GM19035 (cell line): Measurements from ENCODE around the gene RASSF5.
A peak's percentile ranks its signal among the peaks of the same experiment; 100 is the strongest.

Experiments
- ATAC-seq: cut with Tn5 transposase; IDR thresholded peaks from one replicate; pipeline ENCODE4 v1.9.1; 2021; ENCODE audit not compliant: unreplicated experiment

The RASSF5 gene, protein sequence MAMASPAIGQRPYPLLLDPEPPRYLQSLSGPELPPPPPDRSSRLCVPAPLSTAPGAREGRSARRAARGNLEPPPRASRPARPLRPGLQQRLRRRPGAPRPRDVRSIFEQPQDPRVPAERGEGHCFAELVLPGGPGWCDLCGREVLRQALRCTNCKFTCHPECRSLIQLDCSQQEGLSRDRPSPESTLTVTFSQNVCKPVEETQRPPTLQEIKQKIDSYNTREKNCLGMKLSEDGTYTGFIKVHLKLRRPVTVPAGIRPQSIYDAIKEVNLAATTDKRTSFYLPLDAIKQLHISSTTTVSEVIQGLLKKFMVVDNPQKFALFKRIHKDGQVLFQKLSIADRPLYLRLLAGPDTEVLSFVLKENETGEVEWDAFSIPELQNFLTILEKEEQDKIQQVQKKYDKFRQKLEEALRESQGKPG

DNA sequence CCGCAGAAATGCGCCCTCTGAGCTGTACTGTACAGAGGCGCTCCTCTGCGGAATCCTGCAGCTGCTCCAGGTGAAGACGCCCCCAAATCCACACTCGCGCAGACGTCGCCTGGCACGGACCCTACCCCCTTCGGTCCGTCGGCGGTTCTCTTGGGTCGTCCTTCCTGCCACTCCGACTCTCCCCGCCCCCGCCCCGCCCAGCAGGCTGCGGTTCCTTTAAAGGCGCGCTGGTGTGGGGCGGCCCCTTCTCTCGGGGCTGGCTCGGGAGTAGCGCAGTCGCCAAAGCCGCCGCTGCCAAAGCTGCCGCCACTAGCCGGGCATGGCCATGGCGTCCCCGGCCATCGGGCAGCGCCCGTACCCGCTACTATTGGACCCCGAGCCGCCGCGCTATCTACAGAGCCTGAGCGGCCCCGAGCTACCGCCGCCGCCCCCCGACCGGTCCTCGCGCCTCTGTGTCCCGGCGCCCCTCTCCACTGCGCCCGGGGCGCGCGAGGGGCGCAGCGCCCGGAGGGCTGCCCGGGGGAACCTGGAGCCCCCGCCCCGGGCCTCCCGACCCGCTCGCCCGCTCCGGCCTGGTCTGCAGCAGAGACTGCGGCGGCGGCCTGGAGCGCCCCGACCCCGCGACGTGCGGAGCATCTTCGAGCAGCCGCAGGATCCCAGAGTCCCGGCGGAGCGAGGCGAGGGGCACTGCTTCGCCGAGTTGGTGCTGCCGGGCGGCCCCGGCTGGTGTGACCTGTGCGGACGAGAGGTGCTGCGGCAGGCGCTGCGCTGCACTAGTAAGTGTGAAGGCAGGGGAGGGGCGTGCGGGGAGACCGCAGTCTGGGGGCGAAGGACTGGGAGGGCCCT lies at the start of gene RASSF5:
Gene RASSF5, plus strand, starts transcription at position 248 of the 846 bp plus-strand sequence. Its CDS starts 72 bp downstream, at position 320.
- peak; percentile 76 for ATAC-seq

DNA sequence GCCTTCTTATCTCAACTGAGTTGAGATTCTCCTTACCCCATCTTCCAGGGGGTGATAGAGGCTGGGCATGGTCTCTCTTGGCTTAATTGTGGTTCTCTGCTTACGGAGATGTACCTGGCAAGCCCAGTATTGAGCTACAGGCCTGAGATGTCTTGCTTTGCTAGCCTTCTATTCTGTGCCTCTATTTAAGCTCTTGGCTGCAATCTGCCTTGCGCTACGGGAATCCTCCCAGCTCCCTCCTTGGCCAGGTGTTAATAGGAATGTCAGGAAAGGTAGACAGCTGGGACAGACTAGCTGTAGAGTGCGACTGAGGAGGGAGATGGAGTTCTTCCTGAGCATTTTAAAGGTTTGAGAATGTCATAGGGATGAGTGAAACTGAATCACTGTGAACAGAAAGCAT lies 47.6 kb upstream of the RASSF5 start:
- no peak for ATAC-seq

DNA sequence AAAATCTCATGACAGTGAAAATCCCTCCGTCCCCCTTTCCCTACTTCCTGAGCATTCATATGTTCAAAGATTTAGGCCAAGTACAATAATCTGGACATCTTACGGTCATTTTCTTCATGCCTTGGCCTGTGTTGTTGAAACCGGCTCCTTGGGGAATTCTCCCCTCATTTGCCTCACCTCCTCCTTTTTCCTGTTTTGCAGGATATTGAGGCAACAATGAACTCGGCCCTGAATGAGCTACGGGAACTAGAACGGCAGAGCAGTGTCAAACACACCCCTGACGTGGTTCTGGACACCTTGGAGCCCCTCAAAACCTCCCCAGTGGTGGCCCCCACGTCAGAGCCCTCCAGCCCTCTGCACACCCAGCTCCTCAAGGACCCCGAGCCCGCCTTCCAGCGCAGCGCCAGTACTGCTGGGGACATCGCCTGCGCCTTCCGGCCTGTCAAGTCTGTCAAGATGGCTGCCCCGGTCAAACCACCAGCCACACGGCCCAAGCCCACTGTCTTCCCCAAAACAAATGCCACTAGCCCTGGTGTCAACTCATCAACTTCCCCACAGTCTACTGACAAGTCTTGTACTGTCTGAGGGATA lies 46.4 kb upstream of the RASSF5 start:
- ATAC-seq = no peak

DNA sequence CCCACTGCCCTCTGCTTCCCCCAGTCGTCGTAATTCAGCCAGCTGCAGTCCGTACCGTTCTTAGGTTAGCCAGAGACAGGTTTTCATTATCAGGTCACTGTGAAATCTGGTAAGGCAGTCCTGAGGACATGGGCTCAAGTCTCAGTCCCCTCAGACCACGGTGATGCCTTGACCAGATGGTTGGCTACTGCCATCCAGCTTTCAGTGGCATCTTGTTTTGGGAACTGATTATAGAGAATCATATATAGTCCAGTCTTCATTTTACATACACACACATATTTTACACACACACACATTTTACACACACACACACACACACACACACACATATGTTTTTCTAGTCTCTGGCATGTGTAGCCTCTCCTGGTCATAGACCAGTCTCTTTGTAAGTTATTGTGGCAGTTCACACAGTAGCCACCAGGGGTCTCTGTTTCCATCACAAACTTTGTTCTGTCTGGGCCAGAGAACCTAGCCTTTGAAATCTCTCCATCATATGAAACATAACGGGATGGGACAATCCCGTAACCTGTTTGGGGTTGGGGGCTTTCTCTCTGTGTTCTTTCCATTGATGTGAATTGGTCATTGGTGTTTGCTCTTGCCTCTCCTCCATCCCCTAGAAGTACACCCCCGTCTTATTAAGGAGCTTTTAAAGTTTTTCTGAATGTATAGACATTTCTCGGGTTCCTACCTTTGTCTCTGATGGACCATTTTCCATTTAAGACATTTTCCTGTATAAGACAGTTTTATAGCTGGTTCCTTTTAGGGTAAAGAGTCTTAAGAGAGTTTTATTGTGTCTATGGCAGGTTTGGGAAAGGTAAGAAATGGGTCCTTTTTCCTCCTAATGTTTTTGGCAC lies 45.5 kb upstream of the RASSF5 start:
- no peak for ATAC-seq

DNA sequence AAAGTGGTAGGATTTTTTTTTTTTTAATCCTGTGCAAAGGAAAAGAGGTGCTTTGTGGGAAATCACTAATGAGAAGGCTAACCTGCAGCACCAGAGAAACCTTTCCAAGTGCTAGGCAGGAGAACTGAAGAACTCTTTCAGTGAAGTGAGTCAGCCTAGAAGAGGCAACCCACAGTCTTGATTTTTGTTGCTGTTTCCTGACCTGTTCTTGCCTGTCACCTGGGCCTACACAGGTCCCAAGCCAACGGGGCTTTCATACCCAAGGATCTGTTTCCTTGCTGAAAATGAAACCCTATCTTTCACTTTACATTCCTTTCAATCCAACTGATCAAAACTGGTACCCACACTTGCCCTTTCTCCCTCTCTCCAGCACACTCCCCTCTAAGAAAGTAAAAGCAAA lies 44.2 kb upstream of the RASSF5 start:
- no peak for ATAC-seq

DNA sequence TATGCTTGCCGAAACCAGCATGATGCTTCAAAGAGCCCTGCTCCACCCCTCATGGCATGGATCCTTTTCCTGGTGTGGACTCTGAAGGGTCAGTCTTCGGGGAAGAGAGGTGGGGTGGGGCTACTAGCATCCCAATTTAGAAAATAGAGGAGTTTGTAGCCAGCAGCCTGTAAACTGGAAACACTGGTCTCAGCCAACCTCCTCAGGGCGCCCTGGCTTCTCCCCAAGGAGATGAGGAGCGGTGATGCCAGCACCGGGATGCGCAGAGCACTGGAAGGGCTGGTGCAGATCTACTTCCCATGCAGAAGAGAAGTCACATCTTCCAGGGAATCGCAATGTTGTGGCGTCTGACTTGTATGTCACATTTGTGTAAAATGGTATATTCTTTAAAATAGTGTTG lies 43.4 kb upstream of the RASSF5 start:
- no peak for ATAC-seq

DNA sequence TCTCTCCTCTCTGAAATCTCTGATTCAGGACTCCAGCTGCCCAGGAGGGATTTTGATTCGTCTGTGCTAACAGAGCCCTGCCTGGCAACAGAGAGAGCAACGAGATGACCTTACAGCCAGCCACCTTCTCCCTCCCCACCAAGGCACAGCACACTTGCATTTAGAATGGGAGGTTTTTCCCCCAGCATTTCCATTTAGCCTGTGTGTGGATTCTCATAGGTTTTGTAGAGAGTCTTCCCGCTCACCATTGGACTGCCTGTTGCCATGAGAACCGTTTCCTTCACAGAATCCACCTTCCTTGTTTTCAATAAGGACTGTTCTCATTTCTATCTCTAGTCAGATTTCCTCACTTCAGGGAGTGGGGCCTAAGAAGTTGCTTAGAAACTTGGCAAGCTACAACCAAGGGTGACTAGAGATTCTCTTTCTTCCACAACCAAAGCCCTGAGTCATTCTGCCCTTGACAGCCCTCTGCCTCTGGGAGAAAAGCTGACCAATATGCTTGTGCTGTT lies 42.8 kb upstream of the RASSF5 start:
- no peak for ATAC-seq

DNA sequence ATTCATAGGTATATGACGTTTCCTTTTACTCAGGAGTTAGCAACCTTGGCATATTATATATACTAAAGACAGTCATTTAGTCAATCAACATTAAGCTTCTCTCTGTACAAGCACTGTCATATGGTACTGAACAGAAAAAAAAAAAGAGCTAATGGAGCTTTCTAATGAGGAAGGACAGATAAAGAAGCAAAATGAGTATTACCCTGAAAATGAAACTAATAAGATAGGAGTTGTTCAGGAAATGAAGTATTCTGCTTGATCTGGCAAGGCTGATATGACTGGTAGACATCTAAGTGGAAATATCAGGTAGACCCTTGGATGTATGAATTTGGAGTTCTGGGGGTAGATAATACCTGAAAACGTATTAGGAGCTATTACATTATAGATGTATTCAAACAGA lies 41.4 kb upstream of the RASSF5 start:
- no peak for ATAC-seq

DNA sequence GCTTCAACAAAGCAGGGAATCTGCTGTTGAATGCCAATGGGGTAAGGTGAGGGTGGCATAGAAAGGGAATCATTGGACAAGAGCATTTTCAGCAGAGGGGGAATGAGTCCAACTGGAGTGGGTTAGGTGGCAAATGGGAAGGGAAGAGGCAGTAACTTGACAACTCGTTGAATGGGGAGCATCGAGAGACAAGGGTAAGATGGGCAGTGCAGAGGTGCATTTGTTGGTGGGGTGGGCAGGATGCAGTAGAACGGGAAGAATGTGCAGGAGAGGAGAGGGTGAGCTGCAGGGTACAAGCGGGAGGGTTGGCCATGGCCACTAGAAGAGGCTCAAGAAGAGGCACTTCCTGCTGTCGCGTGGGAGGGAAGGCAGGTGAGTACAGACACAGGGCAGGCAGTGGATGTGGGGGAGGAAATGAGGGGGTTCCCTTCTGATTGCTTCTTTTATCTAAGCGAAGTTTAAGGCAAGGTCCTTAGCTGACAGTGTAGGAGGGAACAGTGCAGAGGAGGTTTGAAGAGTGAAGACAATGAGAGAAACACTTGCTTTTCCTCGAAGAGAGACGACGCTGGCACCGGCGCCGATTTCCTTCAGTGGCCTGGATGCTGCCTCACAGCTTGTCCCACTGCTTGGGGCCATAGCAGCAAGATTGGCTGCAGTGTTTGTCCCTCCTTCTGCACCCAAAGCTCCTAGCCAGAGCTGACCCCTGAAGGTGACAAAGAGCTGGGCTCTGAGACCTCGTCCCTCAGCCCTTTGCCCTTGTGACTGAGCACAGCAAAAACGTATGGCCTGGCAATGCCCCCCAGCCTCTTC lies 40.3 kb upstream of the RASSF5 start:
- no peak for ATAC-seq

DNA sequence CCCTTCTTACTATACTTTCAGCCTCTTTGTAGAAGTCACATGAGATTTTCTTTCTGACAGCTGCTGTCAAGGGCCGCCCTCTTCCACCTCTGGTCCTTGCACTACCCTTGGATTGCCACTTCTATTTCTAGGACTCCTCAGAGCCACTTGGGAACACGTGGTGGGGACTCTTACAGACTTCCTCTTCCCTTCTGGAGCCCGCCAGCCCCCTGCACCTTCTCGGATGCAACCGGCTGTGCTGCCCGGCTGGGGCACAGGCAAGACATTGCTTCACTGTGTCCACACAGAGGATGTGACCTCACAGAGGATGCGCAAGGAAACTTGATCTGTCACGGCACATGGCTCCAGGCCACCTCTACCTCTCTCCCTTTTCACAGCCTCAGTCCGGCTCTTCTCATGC lies 39.4 kb upstream of the RASSF5 start:
- ATAC-seq = no peak

DNA sequence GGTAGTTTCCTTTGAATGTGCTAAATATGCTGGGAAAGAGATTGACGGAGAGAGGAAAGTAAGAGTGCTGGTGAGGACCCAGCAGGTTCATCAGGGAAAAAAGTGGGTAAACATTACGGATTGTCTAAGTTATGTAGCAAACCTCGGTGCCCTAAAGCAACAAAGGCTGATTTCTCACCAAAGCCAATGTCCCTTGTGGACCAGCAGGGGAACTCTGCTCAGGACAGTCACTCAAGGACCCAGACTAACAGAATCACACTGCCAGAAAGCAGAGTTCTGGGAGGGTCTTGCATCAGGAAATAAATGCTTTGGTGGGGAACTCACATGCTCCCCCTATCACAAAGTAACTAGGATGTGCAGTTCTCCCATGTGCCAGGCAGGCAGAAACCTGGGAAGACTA lies 38.8 kb upstream of the RASSF5 start:
- ATAC-seq = no peak

DNA sequence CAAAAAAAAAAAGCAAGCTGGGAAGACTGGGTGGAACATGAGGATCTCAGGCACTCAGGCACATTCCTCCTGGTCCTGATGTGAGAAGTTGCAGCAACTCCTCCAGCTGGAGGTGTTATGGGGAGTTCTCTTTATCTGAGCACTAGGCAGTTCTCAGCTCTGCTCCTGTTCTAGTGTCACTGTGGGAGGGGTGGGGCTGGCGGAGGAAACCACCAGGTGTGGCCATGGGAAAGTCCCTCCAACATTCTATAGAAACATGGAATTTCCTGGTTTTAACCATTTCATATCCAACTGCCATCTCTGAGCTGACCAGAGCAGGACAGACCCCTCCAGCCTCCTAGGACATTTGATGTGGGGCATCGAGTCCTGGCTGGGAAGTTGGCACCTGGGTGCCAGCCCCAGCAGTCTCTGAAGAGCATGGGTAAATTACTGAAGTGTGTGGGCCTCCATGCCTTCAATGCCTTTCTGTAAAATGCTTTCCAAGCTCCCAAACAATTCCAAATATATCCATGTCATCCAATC lies 37.9 kb upstream of the RASSF5 start:
- no peak for ATAC-seq

DNA sequence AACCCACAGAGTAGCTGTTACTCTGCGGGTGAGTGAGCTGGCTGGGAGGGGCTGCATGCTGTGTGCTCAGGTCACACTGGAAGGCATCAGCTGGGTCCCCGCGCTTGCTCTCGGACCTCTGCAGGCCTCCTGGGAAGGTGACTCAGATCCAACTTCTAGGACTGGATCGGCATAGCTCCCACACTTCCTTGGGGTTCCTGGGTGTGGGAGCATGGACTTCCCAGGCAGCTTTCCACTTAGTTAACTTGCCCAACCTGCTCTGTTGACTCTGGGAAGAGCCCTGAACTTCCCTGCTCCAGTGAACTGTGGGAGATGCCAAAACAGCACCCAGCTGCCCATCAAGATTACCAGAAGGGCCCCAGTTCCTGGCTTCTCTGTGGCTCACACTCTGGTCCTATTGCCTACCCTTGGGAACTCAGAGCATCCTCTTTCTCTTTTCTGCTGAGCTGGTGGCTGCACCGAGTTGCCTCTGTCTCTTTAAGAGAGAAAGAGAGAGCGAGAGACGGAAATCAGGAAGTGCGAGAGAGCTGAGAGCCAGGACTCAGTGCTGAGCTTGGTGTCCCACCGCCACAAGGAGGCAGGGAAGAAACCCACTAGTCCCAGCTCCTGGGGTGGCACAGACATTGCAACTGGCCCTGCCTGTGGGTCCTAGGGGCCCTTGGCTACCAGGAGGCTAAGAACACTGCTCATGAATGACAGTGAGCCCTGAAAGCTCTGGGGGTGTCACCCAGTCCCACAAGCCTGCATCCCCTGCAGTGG lies 37.2 kb upstream of the RASSF5 start, which contains the start of gene IKBKE:
Gene IKBKE, plus strand, starts transcription at position 544 of the 759 bp plus-strand sequence. CDS start 2,752 bp downstream, outside the sequence.
- ATAC-seq = peak; percentile 75

DNA sequence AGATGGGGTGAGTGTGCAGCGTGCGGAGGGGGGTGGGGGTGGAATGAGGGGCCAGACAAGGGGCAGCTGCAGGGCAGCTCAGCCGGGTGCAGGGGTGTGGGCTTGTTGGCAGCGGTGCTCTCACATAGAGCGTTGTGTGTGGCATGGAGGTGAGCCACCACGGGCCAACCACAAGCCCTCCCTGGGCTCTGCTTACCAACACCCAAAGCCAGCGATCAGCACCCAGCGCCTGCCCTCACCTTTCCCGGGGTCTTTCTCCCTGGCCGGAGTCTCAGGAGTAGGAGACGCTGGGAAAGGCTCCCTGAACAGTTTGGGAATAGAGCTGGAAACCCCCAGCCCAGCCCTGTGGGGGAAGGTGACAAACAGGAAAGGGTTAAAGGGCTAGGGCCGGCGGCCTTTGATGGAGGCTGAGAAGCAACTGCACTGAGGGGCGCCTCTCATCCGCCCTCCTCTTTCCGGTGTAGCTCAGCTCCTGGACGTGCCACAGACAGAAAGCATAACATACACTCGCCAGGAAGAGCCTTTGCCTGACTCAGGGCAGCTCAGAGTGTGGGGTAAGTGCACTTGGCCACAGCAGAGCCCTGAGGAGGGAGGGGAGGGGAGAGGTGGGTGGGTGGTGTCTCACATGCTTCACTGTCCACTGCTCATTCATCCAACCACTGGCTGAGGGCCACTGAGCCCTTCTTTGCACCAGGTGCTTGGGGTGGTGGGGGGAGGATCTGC lies 36.5 kb upstream of the RASSF5 start:
- ATAC-seq = peak; percentile 29

DNA sequence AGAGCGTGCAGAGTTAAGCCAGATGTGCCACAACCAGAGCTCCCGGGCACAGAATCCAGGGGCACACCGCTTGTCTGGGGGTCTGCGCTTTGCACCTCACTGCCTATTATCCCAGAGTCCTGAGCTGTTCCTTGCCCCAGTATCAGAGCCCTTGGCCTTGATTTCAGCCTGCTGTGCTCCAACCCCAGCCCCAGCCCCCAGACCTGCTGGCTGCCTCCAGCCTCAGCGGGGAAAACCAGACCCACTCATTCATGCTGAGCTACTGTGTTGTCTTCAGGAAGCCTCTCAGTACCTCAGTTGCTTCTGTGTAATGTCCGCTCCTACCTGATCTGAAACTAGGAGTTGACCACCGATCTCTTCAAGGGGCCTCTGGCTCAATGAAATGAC lies 35.9 kb upstream of the RASSF5 start:
- ATAC-seq = peak; percentile 16

DNA sequence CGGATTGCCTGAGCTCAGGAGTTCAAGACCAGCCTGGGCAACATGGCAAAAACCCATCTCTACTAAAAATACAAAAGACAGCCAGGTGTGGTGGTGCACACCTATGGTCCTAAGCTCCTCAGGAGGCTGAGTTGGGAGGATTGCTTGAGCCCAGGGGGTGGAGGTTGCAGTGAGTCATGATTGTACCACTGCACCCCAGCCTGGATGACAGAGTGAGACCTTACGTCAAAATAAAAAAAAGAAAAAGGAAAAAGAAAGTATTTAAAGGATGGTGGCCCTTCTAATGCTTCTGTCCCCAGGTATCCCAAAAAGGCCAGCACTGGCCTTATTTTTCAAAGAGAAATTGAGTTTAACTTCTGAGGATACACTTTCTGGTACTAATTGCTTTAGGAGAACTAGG lies 35.3 kb upstream of the RASSF5 start:
- ATAC-seq = no peak

DNA sequence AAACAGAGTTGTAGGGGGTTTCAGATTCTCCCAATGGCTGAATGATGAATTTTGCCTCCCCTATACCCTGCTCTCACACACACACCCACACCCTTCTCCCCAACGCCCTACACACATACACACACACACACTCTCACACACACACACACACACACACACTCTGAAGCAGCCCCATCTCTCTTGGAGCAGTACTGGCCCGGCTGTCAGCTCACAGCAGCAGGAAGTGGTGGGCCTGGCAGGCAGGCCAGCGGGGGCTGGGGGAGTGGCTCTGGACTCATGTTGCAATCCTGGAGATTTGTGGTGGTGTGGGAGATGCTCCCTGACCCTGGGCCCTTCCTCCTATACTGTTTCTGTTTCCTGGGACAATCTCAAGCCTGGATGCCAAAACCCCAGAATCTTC lies 34.9 kb upstream of the RASSF5 start:
- no peak for ATAC-seq

DNA sequence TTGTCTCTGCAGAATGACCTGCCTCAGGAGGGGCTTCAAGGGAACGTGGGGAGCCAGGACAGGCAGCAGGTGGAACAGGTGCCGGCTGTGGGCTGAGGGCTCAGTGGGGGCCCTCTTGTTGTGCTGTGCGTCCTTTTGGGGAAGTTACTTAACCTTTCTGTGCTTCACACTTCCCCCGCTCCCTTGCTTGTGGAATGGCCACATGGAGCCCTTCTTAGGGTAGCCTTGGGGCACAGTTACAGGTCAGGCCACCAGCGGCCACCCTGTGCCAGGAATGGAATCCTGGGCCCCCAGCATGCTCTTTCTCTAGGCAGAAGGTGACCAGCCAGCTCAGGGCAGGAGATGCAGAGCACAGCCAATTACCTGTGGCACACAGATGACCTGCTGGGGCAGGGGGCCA lies 34.4 kb upstream of the RASSF5 start:
- ATAC-seq = no peak
